GM12873 (cell line): ENCODE measurements around the gene ICA1.

Source experiments
- TF ChIP-seq, protein P1 (sequence below): IDR thresholded peaks from 2 replicates; pipeline ENCODE4 v1.5.1; 2012; ENCODE audit warnings: low read depth, mild to moderate bottlenecking, moderate library complexity, low read length, control low read depth; ENCODE audit not compliant: insufficient read depth; ENCODE audit errors: missing control alignments

ICA1 gene

GRCh38 chr7:8228766-8229674 is 32.9 kb downstream of the ICA1 start:
- TF ChIP-seq, protein P1, sequence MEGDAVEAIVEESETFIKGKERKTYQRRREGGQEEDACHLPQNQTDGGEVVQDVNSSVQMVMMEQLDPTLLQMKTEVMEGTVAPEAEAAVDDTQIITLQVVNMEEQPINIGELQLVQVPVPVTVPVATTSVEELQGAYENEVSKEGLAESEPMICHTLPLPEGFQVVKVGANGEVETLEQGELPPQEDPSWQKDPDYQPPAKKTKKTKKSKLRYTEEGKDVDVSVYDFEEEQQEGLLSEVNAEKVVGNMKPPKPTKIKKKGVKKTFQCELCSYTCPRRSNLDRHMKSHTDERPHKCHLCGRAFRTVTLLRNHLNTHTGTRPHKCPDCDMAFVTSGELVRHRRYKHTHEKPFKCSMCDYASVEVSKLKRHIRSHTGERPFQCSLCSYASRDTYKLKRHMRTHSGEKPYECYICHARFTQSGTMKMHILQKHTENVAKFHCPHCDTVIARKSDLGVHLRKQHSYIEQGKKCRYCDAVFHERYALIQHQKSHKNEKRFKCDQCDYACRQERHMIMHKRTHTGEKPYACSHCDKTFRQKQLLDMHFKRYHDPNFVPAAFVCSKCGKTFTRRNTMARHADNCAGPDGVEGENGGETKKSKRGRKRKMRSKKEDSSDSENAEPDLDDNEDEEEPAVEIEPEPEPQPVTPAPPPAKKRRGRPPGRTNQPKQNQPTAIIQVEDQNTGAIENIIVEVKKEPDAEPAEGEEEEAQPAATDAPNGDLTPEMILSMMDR = no peak

GRCh38 chr7:8228068-8228467 is 33.9 kb downstream of the ICA1 start:
- TF ChIP-seq, protein P1 = no peak

DNA sequence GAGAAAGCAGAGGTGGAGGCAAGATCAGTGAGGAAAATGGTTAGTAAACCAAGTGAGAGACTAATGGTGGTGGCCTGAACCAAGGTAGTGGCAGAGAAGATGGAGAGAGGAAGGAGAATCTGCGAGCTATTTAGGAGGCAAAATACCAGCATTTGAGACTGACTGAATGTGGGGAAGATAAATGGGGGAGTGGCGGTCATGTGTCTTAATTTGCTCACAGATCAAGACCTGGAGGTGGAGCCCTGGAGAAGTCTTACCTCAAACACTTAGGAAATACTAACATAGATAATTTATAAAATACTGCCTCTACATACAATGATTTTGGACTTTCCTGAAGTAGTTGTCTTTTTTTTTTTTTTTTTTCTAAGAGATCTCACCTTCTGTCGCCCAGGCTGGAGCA is 34.7 kb downstream of the ICA1 start:
- TF ChIP-seq, protein P1 = no peak

DNA sequence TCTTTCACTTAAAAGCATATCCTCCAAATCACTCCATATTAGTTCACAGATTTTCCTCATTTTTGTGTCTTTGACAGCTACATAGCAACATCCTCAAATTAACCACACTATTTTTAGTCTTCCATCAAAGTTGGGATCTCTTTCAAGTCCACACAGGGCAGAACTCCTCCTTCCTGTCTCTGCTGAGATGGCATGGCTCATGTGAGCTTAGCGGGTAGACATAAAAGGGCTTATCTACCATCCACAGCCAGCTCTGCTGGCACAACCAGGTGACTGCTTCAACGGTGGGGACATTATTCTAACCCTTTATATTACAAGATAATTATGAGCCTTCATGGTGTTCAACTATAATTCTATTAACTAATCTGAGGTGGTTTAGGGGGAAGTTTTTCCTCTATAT is 35.5 kb downstream of the ICA1 start:
- TF ChIP-seq, protein P1 = no peak

GRCh38 chr7:8221567-8221966 is 40.4 kb downstream of the ICA1 start:
- TF ChIP-seq, protein P1 = no peak

- TF ChIP-seq, protein P1 = no peak
Observed at GRCh38 chr7:8221101-8221495, 40.9 kb downstream of the ICA1 start.

- TF ChIP-seq, protein P1 = no peak
Observed at GRCh38 chr7:8220376-8221100, 41.4 kb downstream of the ICA1 start.
